Lung (tissue), 12 donors: Measurements from ENCODE around the gene RAP1GAP2. TPM values are rescaled to one million over a fixed set of nuclear protein-coding genes. Genes with fewer than 3 reads are reported as not detected.

Source experiments
- ATAC-seq: fragments of 200-7000 bp; cut with Tn5 transposase; one replicate; pipeline ENCODE4 v1.9.1; 2020; ENCODE audit warnings: moderate number of reproducible peaks; ENCODE audit not compliant: insufficient read depth, low FRiP score
- DNase-seq, 3 donors: peaks; one replicate each; pipeline ENCODE4 v3.0.0-alpha.2; 2013 to 2017
- H3K27ac ChIP-seq, 2 donors: one replicate each; pipeline ENCODE4 v1.5.1; 2013; ENCODE audit warnings: mild to moderate bottlenecking in 2 of 2, moderate library complexity in 2 of 2, control low read depth in 1 of 2, inconsistent platforms in 1 of 2, low read depth in 1 of 2, low read length in 1 of 2
- H3K27me3 ChIP-seq, 3 donors: one replicate each; pipeline ENCODE4 v1.5.1; 2013; ENCODE audit warnings: low read length in 2 of 3; ENCODE audit not compliant: control insufficient read depth in 3 of 3, insufficient read depth in 3 of 3
- H3K36me3 ChIP-seq, 4 donors: one replicate each; pipeline ENCODE4 v1.5.1; 2013; ENCODE audit warnings: low read length in 4 of 4, mild to moderate bottlenecking in 1 of 4, moderate library complexity in 1 of 4; ENCODE audit not compliant: control insufficient read depth in 4 of 4, insufficient read depth in 4 of 4
- H3K4me1 ChIP-seq, 5 donors: one replicate each; pipeline ENCODE4 v1.5.1; 2013; ENCODE audit warnings: low read length in 5 of 5, mild to moderate bottlenecking in 2 of 5, moderate library complexity in 1 of 5; ENCODE audit not compliant: control insufficient read depth in 5 of 5, insufficient read depth in 5 of 5
- H3K4me3 ChIP-seq: one replicate; pipeline ENCODE4 v1.5.1; 2013; ENCODE audit warnings: mild to moderate bottlenecking, control low read depth, moderate library complexity
- H3K9ac ChIP-seq, 2 donors: one replicate each; pipeline ENCODE4 v1.5.1; 2013; ENCODE audit warnings: low read length in 2 of 2, control low read depth in 1 of 2; ENCODE audit not compliant: insufficient read depth in 1 of 2
- H3K9me3 ChIP-seq, 4 donors: one replicate each; pipeline ENCODE4 v1.5.1; 2013; ENCODE audit warnings: low read length in 3 of 4, mild to moderate bottlenecking in 1 of 4, moderate library complexity in 1 of 4; ENCODE audit not compliant: control insufficient read depth in 4 of 4, insufficient read depth in 3 of 4
- CTCF ChIP-seq: IDR thresholded peaks from 2 replicates; pipeline ENCODE4 v1.5.1; 2012; ENCODE audit warnings: mild to moderate bottlenecking; ENCODE audit errors: control extremely low read depth, extremely low read depth
- WGBS, 2 donors: extraction: QIAGEN DNeasy Blood & Tissue Kit; methylation state at CpG; one replicate each; pipeline ENCODE4 v1.1.7; 2013; 5-methylcytosine and 5-hydroxymethylcytosine counted together
- polyA plus RNA-seq, 2 donors: library from polyadenylated mRNA; stranded (reverse); fragments of 200-250 nt; gene quantifications; one replicate each; pipeline ENCODE4 v1.2.1, GENCODE V29; 2013
- total RNA-seq, 2 donors: library from RNA; depleted of rRNA in 1 of 2; stranded (reverse); fragments of >200 nt in 1 of 2; gene quantifications; one replicate each; pipeline ENCODE4 v1.2.1, GENCODE V29; 2014 to 2021
- donor health status: control.
- donor health status: control.
- donor health status: Bipolar disorder and iron deficiency.
- donor health status: healthy.
- donor health status: DM: yes; HTN: yes; CAD: no.

RAP1GAP2 gene
- total and polyA plus RNA-seq, 4 donors = 5.3 to 16.7 (median 6.0) TPM

GRCh38 chr17:3004925-3005324, 208.7 kb downstream of the RAP1GAP2 start:
- peak in 1 of 3 donors; percentile 13 for DNase-seq
- Histone ChIP-seq H3K9me3 (no peaks in the 10 kb centered on the region), H3K27me3 (no peaks in the 10 kb centered on the region), H3K4me1 (peaks cover 0 to 37% (median 12%) of the 10 kb centered on the region in 5 donors), H3K36me3 (peaks cover 0 to 6% (median 0%) of the 10 kb centered on the region in 4 donors), H3K9ac (peak overlapping the region in 1 of 2 donors; percentile 3), H3K4me3 (no peak overlapping the region), H3K27ac (peak overlapping the region; percentile 81 to 86)
- ATAC-seq = no peak
- no peak for TF ChIP-seq CTCF
- WGBS, 2 donors = 70 to 79% methylated on average over 13 of the region's 13 CpGs

GRCh38 chr17:3005696-3006095, 209.5 kb downstream of the RAP1GAP2 start:
- Histone ChIP-seq H3K9me3 (no peaks in the 10 kb centered on the region), H3K27me3 (no peaks in the 10 kb centered on the region), H3K9ac (no peak overlapping the region), H3K36me3 (peaks cover 0 to 6% (median 0%) of the 10 kb centered on the region in 4 donors), H3K27ac (no peak overlapping the region), H3K4me3 (no peak overlapping the region), H3K4me1 (peaks cover 0 to 37% (median 12%) of the 10 kb centered on the region in 5 donors)
- ATAC-seq (no peak), DNase-seq (no peak)
- TF ChIP-seq CTCF = no peak
- WGBS, 2 donors = 93% methylated on average over 12 of the region's 12 CpGs

- no peak for TF ChIP-seq CTCF
- Histone ChIP-seq H3K27me3 (no peaks in the 10 kb centered on the region), H3K9ac (no peak overlapping the region), H3K4me3 (no peak overlapping the region), H3K9me3 (no peaks in the 10 kb centered on the region), H3K4me1 (peaks cover 0 to 33% (median 12%) of the 10 kb centered on the region in 5 donors), H3K36me3 (peaks cover 0 to 6% (median 0%) of the 10 kb centered on the region in 4 donors), H3K27ac (no peak overlapping the region)
- ATAC-seq = no peak
- DNase-seq = no peak
- 79 to 91% methylated on average over 4 of the region's 4 CpGs for WGBS, 2 donors
These were observed 210.6 kb downstream of the RAP1GAP2 start for GRCh38 chr17:3006801-3007200.

- ATAC-seq (no peak), DNase-seq (no peak)
- H3K4me3 ChIP-seq = no peak overlapping the region
- peaks cover 0 to 6% (median 0%) of the 10 kb centered on the region in 4 donors for H3K36me3 ChIP-seq
- WGBS, 2 donors = 95 to 98% methylated on average over 11 of the region's 11 CpGs
- no peaks in the 10 kb centered on the region for H3K9me3 ChIP-seq
- H3K4me1 ChIP-seq = peaks cover 0 to 26% (median 12%) of the 10 kb centered on the region in 5 donors
- H3K27ac ChIP-seq = no peak overlapping the region
- no peak for TF ChIP-seq CTCF
- H3K27me3 ChIP-seq = no peaks in the 10 kb centered on the region
- no peak overlapping the region for H3K9ac ChIP-seq
These were observed 211.4 kb downstream of the RAP1GAP2 start for GRCh38 chr17:3007651-3008121.
